T-helper 17 cell (primary cell): ENCODE results near the gene COA8. TPM values are rescaled to one million over a fixed set of nuclear protein-coding genes. Genes with fewer than 3 reads are reported as not detected.
A peak's percentile ranks its signal among the peaks of the same experiment; 100 is the strongest.

Experiments used
- ATAC-seq: fragments of 150-1000 bp; cut with Tn5 transposase; 2 replicates; pipeline ENCODE4 v1.10.0; 2021; ENCODE audit warnings: mild to moderate bottlenecking, moderate library complexity
- DNase-seq, 3 donors: peaks; one replicate each; pipeline versions ENCODE4 v3.0.0 to v3.0.0-alpha.2; 2020 to 2021
- H3K9me3 ChIP-seq: one replicate; pipeline ENCODE4 v1.7.0; 2013; ENCODE audit warnings: low read length, mild to moderate bottlenecking; ENCODE audit not compliant: control insufficient read depth, poor library complexity, severe bottlenecking
- H3K27ac Mint-ChIP-seq: one replicate; pipeline ENCODE4 v1.8.0; 2022; ENCODE audit warnings: mild to moderate bottlenecking, moderate library complexity, mixed read lengths
- H3K27me3 Mint-ChIP-seq: one replicate; pipeline ENCODE4 v1.8.0; 2022; ENCODE audit warnings: mixed read lengths
- H3K36me3 Mint-ChIP-seq: one replicate; pipeline ENCODE4 v1.8.0; 2022; ENCODE audit warnings: low read depth, mixed read lengths
- H3K4me1 Mint-ChIP-seq: one replicate; pipeline ENCODE4 v1.8.0; 2022; ENCODE audit warnings: mild to moderate bottlenecking, mixed read lengths
- H3K4me3 Mint-ChIP-seq: one replicate; pipeline ENCODE4 v1.8.0; 2022; ENCODE audit warnings: mild to moderate bottlenecking, moderate library complexity, mixed read lengths
- total RNA-seq, 4 donors: library from RNA in 2 of 4; stranded (reverse) in 2 of 4; gene quantifications; one replicate each; pipeline ENCODE4 v1.2.3 and lab custom pipeline; 2022 to 2026

The COA8 gene
- total RNA-seq, 2 donors from 2014 or later = 18.3 to 19.4 TPM

- Mint-ChIP-seq H3K36me3 (peaks cover 2% of the 10 kb centered on the region), H3K27me3 (no peaks in the 10 kb centered on the region), H3K4me1 (peaks cover 8% of the 10 kb centered on the region), H3K4me3 (no peak overlapping the region), H3K27ac (no peak overlapping the region)
- no peaks in the 10 kb centered on the region for H3K9me3 ChIP-seq
- no peak for ATAC-seq
- no peak for DNase-seq
Observed at GRCh38 chr14:103574707-103575285, 12.0 kb downstream of the COA8 start.

GRCh38 chr14:103576371-103577024 is 13.7 kb downstream of the COA8 start:
- ATAC-seq (no peak), DNase-seq (no peak)
- Mint-ChIP-seq H3K27ac (no peak overlapping the region), H3K4me3 (no peak overlapping the region), H3K36me3 (peaks cover 2% of the 10 kb centered on the region), H3K4me1 (peaks cover 8% of the 10 kb centered on the region), H3K27me3 (no peaks in the 10 kb centered on the region)
- H3K9me3 ChIP-seq = no peaks in the 10 kb centered on the region

GRCh38 chr14:103578401-103579075 is 15.8 kb downstream of the COA8 start:
- peaks cover 2% of the 10 kb centered on the region for H3K36me3 Mint-ChIP-seq
- H3K4me3 Mint-ChIP-seq = no peak overlapping the region
- no peak for DNase-seq

GRCh38 chr14:103581206-103581605 is 18.4 kb downstream of the COA8 start:
- no peak for ATAC-seq
- Mint-ChIP-seq H3K27ac (no peak overlapping the region), H3K4me3 (no peak overlapping the region), H3K27me3 (no peaks in the 10 kb centered on the region), H3K36me3 (peaks cover 3% of the 10 kb centered on the region), H3K4me1 (peaks cover 4% of the 10 kb centered on the region)
- no peak for DNase-seq
- H3K9me3 ChIP-seq = no peaks in the 10 kb centered on the region

More at GRCh38 chr14:103578401-103579075, 15.8 kb downstream of the COA8 start:
- Mint-ChIP-seq H3K4me1 (peaks cover 10% of the 10 kb centered on the region), H3K27me3 (no peaks in the 10 kb centered on the region), H3K27ac (peak overlapping the region; percentile 49)
- no peak for ATAC-seq
- no peaks in the 10 kb centered on the region for H3K9me3 ChIP-seq

GRCh38 chr14:103581954-103582703 is 19.4 kb downstream of the COA8 start:
- DNase-seq (no peak), ATAC-seq (no peak)
- H3K4me3 Mint-ChIP-seq = no peak overlapping the region
- no peaks in the 10 kb centered on the region for H3K9me3 ChIP-seq
- H3K27me3 Mint-ChIP-seq = no peaks in the 10 kb centered on the region
- H3K27ac Mint-ChIP-seq = no peak overlapping the region
- H3K36me3 Mint-ChIP-seq = peaks cover 3% of the 10 kb centered on the region
- peaks cover 6% of the 10 kb centered on the region for H3K4me1 Mint-ChIP-seq

DNA sequence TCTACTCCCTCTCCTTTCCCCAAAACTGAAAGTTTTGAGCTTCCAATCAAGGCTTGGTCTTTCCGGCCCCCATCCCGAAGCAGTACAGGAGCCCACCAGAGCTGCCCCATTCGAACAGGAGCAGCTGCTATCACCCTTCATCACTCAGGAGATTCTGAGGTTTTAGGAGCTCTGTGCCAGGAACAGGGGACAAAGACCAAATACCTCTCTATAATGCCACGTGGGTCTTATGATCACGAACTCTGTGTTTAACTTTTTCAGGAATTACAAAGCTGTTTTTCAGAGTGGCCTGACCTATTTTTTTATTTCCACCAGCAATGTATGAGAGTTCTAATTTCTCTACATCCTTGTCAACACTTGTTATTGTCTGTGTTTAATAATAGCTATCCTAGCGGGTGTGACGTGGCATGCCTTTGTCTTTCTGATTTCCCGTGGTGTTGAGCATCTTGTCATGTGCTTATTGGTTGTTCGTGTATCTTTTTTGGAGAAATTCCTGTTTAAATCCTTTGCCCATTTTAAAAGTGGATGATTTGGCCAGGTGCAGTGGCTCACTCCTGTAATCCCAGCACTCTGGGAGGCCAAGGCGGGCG is 21.7 kb downstream of the COA8 start:
- DNase-seq (no peak), ATAC-seq (no peak)
- H3K9me3 ChIP-seq = no peaks in the 10 kb centered on the region
- H3K4me3 Mint-ChIP-seq = no peak overlapping the region
- peaks cover 3% of the 10 kb centered on the region for H3K36me3 Mint-ChIP-seq
- peak overlapping the region; percentile 29 for H3K27ac Mint-ChIP-seq
- H3K4me1 Mint-ChIP-seq = peaks cover 6% of the 10 kb centered on the region
- H3K27me3 Mint-ChIP-seq = no peaks in the 10 kb centered on the region

DNA sequence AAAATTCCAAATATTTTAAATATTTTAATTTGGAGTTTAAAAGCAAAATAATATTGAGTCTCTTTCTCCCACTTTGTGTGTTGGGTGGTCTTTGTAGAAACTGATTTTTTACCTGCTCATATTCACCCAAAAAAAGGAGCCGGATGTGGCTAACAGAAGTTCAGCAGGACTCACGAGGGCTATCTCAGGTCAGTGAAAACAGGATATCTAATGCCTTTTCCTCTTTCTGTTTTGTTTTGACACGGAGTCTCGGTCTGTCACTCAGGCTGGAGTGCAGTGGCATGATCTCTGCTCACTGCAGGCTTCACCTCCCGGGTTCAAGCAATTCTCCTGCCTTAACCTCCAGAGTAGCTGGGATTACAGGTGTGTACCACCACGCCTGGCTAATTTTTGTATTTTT is 30.8 kb downstream of the COA8 start:
- H3K9me3 ChIP-seq = no peaks in the 10 kb centered on the region
- ATAC-seq (no peak), DNase-seq (no peak)
- H3K27ac Mint-ChIP-seq = peak overlapping the region; percentile 19
- H3K4me1 Mint-ChIP-seq = peaks cover 3% of the 10 kb centered on the region
- no peaks in the 10 kb centered on the region for H3K36me3 Mint-ChIP-seq
- no peaks in the 10 kb centered on the region for H3K27me3 Mint-ChIP-seq
- no peak overlapping the region for H3K4me3 Mint-ChIP-seq

GRCh38 chr14:103594265-103594664 is 31.5 kb downstream of the COA8 start:
- ATAC-seq = no peak
- Mint-ChIP-seq H3K4me3 (no peak overlapping the region), H3K27me3 (no peaks in the 10 kb centered on the region), H3K36me3 (no peaks in the 10 kb centered on the region), H3K4me1 (peaks cover 3% of the 10 kb centered on the region), H3K27ac (peak overlapping the region; percentile 19)
- DNase-seq = no peak
- H3K9me3 ChIP-seq = no peaks in the 10 kb centered on the region

DNA sequence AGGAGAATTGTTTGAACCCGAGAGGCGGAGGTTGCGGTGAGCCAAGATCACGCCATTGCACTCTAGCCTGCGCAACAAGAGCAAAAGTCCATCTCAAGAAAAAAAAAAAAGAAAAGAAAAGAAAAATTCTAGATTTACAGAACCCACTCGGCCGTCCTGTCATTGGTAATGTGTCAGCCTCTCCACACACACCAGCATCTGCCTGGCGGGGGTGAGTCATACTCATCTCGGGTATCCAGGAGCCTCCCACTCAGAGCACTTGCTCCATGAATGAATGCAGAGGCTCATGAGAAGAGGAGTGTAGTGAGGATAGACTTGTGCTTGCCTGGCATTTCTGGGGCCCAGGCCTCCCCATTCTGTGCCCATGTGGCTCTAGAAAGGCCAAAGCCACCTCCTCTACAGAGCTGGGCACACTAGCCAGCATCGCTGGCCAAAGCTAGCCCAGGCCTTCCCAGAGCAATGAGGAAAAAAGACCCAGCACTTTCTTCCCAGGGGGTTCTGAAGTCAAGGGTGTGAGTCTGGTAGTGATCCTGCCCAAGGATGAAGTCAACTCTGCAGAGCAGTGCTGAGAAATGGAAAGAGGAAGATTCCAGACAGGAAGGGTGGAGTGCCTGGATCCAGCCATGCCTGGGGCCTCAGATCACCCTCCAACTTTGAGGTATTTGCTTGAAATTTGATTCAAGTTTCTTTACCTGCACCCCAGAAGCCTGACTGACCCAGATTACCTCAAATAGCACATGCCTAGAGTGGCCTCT is 35.0 kb downstream of the COA8 start:
- no peaks in the 10 kb centered on the region for H3K27me3 Mint-ChIP-seq
- no peak overlapping the region for H3K27ac Mint-ChIP-seq
- ATAC-seq (no peak), DNase-seq (no peak)
- H3K4me1 Mint-ChIP-seq = peaks cover 3% of the 10 kb centered on the region
- no peaks in the 10 kb centered on the region for H3K36me3 Mint-ChIP-seq
- no peaks in the 10 kb centered on the region for H3K9me3 ChIP-seq
- no peak overlapping the region for H3K4me3 Mint-ChIP-seq

DNA sequence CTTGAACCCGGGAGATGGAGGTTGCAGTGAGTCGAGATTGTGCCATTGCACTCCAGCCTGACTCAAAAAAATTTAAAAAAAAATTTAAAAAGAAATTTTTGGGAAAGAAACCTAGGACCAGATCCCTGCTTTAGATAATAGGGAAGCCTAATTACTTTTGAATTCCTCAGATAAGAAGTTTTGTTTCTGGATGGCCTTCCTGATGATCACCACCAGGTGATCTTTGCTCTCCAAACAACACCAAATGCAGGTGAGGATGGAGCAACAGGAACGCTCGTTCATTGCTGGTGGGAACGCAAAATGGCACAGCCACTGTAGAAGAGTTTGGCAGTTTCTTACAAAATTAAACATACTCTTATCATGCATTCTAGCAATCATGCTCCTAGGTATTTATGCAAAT is 37.7 kb downstream of the COA8 start:
- DNase-seq (no peak), ATAC-seq (no peak)
- no peaks in the 10 kb centered on the region for H3K9me3 ChIP-seq
- Mint-ChIP-seq H3K27me3 (no peaks in the 10 kb centered on the region), H3K36me3 (no peaks in the 10 kb centered on the region), H3K4me1 (peaks cover 2% of the 10 kb centered on the region), H3K27ac (no peak overlapping the region), H3K4me3 (no peak overlapping the region)

DNA sequence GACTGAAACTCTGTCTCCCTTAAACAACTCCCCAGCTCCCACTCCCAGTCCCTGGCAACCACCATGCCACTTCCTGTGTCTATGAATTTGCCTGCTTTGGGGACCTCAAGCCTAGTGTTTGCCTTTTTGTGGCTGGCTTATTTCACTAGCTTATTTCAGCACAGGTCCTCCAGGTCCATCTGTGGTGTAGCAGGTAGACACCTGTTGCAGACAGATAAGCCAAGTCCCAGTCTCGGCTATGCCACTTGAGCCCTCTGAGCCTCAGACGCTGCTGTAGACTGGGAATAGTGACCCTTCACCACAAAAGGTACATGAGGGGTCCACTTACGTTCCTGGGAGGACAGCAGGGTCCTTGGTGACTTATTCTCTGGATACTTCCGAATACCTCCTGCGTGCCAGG is 41.9 kb downstream of the COA8 start:
- peaks cover 18% of the 10 kb centered on the region for H3K4me1 Mint-ChIP-seq
- H3K27ac Mint-ChIP-seq = no peak overlapping the region
- ATAC-seq (no peak), DNase-seq (no peak)
- no peaks in the 10 kb centered on the region for H3K36me3 Mint-ChIP-seq
- no peaks in the 10 kb centered on the region for H3K27me3 Mint-ChIP-seq
- H3K4me3 Mint-ChIP-seq = no peak overlapping the region
- H3K9me3 ChIP-seq = no peaks in the 10 kb centered on the region

GRCh38 chr14:103606963-103607668 is 44.4 kb downstream of the COA8 start:
- H3K27me3 Mint-ChIP-seq = no peaks in the 10 kb centered on the region
- peaks cover 18% of the 10 kb centered on the region for H3K4me1 Mint-ChIP-seq
- H3K36me3 Mint-ChIP-seq = peaks cover 2% of the 10 kb centered on the region
- peak overlapping the region; percentile 80 for H3K27ac Mint-ChIP-seq
- DNase-seq (peak in 2 of 3 donors; percentile 14 to 15), ATAC-seq (peak; percentile 85)
- peak overlapping the region; percentile 91 for H3K4me3 Mint-ChIP-seq
- no peaks in the 10 kb centered on the region for H3K9me3 ChIP-seq
